ENCODE results near the gene RWDD4.

Gene RWDD4

DNA sequence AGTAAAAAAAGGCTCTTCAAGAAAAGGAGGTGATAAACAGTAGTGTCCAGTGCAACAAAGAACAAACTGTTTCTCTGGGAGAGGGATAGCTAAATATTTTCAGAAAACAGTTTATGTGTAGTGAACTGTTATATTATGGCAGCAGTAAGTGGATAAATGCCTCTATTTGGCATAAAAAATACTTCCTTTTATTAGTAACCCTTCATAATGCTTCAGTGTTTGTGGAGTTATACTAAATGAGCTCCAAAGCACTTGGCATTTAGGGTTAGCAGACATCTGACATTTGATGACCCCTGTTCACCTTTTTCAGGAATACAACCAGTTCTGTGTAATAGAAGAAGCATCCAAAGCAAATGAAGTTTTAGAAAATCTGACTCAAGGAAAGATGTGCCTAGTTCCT is 32.0 kb upstream of the RWDD4 start:
- H3K4me3 Mint-ChIP-seq = no peak overlapping the region
- no peak overlapping the region for H3K27ac Mint-ChIP-seq
- H3K9me3 Mint-ChIP-seq = no peaks in the 10 kb centered on the region
- DNase-seq = no peak
- peaks cover 71% of the 10 kb centered on the region for H3K36me3 Mint-ChIP-seq (ENCODE audit: low read depth)
- H3K4me1 Mint-ChIP-seq = no peaks in the 10 kb centered on the region
- no peaks in the 10 kb centered on the region for H3K27me3 Mint-ChIP-seq (ENCODE audit: low read depth, poor library complexity)
- TF ChIP-seq, protein P1, sequence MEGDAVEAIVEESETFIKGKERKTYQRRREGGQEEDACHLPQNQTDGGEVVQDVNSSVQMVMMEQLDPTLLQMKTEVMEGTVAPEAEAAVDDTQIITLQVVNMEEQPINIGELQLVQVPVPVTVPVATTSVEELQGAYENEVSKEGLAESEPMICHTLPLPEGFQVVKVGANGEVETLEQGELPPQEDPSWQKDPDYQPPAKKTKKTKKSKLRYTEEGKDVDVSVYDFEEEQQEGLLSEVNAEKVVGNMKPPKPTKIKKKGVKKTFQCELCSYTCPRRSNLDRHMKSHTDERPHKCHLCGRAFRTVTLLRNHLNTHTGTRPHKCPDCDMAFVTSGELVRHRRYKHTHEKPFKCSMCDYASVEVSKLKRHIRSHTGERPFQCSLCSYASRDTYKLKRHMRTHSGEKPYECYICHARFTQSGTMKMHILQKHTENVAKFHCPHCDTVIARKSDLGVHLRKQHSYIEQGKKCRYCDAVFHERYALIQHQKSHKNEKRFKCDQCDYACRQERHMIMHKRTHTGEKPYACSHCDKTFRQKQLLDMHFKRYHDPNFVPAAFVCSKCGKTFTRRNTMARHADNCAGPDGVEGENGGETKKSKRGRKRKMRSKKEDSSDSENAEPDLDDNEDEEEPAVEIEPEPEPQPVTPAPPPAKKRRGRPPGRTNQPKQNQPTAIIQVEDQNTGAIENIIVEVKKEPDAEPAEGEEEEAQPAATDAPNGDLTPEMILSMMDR (IDR thresholded peaks at IDR 0.05) = no peak

DNA sequence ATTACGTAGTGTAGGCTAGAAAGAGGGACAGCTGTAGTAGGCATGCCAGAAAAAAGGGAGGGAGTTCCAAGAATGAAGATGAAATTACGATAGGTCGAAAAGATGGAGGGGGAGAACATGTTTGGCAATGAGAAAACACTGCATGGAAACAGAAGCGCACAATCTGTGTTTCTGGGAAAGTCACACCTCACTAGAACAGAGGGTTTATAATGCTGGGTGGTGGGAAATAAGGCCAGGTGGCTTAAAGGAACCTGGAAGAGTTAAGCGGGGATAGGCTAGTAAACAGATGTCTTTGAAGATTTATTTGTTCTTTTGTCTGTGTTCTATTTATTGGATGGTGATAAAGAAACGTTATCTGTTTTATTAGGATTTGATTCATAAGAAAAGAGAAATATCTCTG is 29.2 kb upstream of the RWDD4 start:
- Mint-ChIP-seq H3K4me1 (no peaks in the 10 kb centered on the region), H3K27ac (no peak overlapping the region), H3K4me3 (no peak overlapping the region), H3K36me3 (ENCODE audit: low read depth) (peaks cover 76% of the 10 kb centered on the region), H3K27me3 (ENCODE audit: low read depth, poor library complexity) (no peaks in the 10 kb centered on the region), H3K9me3 (no peaks in the 10 kb centered on the region)
- TF ChIP-seq, protein P1 (IDR thresholded peaks at IDR 0.05) = no peak
- DNase-seq = no peak

DNA sequence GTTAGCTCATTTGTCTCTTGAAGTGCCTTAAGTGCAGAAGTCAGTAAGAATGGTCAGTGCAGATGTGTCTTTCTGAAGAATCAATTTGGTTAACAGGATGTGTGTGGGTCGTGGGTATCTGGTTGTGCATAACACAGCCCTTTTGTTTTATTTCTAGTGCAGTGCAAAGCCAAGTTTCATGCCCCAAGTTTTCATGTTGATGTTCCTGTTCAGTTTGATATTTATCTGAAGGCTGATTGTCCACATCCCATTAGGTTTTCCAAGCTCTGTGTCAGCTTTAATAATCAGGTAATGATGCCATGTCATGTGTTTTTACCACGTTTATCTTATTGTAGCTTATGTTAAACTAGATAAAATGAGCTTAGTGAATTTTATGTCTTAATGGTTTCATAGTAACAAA is 27.5 kb upstream of the RWDD4 start:
- H3K27ac Mint-ChIP-seq = no peak overlapping the region

DNA sequence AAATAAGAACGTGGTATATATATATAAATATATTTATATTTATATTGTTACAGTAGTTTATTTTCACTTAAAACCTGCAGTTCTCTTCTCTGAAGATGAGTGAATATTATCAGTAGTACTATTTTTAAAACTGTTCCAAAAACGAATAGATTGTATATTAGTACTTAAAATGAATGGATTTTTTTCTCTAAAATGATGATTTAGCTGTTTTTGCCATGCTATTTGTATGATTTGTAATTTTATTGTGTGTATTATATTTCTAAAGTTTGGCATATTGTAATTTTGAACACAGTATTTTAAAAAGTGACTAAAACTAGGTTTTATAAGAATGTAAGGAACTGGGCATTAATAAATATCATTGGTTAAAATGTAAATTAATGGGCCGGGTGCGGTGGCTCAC is 22.1 kb upstream of the RWDD4 start:
- Mint-ChIP-seq H3K36me3 (ENCODE audit: low read depth) (peaks cover 67% of the 10 kb centered on the region), H3K4me1 (no peaks in the 10 kb centered on the region), H3K9me3 (no peaks in the 10 kb centered on the region), H3K4me3 (no peak overlapping the region), H3K27ac (no peak overlapping the region), H3K27me3 (ENCODE audit: low read depth, poor library complexity) (peaks cover 2% of the 10 kb centered on the region)
- TF ChIP-seq, protein P1 (IDR thresholded peaks at IDR 0.05) = no peak
- no peak for DNase-seq

More for the DNA sequence above, 27.5 kb upstream of the RWDD4 start:
- peaks cover 72% of the 10 kb centered on the region for H3K36me3 Mint-ChIP-seq (ENCODE audit: low read depth)
- DNase-seq = no peak
- H3K4me1 Mint-ChIP-seq = no peaks in the 10 kb centered on the region
- no peak overlapping the region for H3K4me3 Mint-ChIP-seq
- TF ChIP-seq, protein P1 (IDR thresholded peaks at IDR 0.05) = no peak
- no peaks in the 10 kb centered on the region for H3K9me3 Mint-ChIP-seq
- H3K27me3 Mint-ChIP-seq (ENCODE audit: low read depth, poor library complexity) = no peaks in the 10 kb centered on the region

DNA sequence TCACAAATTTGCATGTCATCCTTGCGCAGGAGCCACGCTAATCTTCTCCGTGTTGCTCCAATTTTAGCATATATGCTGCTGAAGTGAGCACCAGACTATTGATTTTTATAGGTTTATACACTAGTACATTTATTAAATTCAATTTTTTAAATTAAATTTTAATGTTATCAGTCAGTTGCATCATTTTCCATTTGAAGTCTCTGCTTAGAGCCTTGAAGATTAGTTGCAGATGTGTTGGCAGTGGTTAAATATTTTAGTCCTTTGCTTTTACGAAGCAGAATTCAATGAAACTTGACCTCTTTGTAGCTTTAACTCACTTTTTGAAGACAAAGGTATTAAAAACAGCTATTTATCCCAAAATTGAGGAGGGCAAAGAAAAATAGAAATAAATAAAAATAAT is 16.6 kb upstream of the RWDD4 start:
- no peaks in the 10 kb centered on the region for H3K9me3 Mint-ChIP-seq
- TF ChIP-seq, protein P1 (IDR thresholded peaks at IDR 0.05) = no peak
- H3K4me1 Mint-ChIP-seq = no peaks in the 10 kb centered on the region
- H3K27me3 Mint-ChIP-seq (ENCODE audit: low read depth, poor library complexity) = peaks cover 2% of the 10 kb centered on the region
- H3K4me3 Mint-ChIP-seq = no peak overlapping the region
- no peak for DNase-seq
- no peak overlapping the region for H3K27ac Mint-ChIP-seq
- H3K36me3 Mint-ChIP-seq (ENCODE audit: low read depth) = peaks cover 75% of the 10 kb centered on the region

DNA sequence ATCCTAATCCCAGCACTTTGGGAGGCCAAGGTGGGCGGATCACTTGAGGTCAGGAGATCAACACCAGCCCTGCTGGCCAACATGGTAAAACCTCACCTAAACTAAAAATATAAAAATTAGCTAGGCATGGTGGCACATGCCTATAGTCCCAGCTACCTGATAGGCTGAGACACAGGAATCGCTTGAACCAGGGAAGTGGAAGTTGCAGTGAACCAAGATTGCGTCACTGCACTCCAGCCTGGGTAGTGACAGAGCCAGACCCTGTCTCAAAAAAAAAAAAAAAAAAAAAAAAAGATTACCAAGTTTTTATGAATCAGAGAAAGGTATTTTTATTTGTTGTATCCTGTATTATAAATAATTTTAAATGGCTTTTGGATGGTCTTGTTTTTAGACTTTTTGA is 15.2 kb upstream of the RWDD4 start:
- no peak overlapping the region for H3K27ac Mint-ChIP-seq
- TF ChIP-seq, protein P1 (IDR thresholded peaks at IDR 0.05) = no peak
- H3K27me3 Mint-ChIP-seq (ENCODE audit: low read depth, poor library complexity) = peaks cover 2% of the 10 kb centered on the region
- H3K9me3 Mint-ChIP-seq = no peaks in the 10 kb centered on the region
- no peaks in the 10 kb centered on the region for H3K4me1 Mint-ChIP-seq
- H3K4me3 Mint-ChIP-seq = no peak overlapping the region
- DNase-seq = no peak
- peaks cover 65% of the 10 kb centered on the region for H3K36me3 Mint-ChIP-seq (ENCODE audit: low read depth)
